ENCODE data around the gene CHRNG.
A peak's percentile ranks its signal among the peaks of the same experiment; 100 is the strongest.

CHRNG gene

DNA sequence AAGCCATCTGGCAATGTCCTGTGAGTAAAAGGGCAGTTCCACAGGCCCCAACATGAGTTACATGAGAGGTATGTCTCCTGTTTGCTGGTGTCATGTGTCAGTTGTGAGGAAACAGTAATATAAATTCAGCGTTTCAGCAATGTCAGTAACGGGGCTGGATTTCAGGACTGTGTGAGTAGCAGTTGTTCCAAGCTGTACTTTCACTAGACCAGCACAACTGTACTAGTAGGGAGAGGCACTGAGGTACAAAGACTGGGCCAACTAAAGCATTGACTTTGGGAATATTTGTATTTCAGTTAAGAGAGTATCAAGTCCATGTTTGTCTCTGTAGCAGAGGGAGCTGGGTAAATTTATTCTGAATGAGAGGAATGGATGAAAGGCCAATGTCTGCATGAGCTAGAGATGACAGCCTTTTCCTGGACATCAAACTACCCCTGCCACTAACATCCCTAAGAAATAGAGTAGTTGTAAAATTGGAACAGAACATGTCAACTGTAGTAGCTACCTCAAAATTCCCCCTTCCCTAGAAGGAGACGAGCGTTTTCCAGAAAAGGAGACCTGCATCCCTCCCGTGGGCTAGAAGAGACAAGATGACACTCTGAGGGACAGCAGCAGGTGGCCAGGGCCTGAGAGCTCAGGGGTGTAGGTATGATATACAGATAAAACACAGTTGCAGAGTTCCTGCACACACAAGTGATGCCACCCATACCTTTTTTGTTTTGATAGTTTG lies 35.3 kb downstream of the CHRNG start:
- TF ChIP-seq ZFX (IDR thresholded peaks at IDR 0.05) = no peak
- TF ChIP-seq, protein P1, sequence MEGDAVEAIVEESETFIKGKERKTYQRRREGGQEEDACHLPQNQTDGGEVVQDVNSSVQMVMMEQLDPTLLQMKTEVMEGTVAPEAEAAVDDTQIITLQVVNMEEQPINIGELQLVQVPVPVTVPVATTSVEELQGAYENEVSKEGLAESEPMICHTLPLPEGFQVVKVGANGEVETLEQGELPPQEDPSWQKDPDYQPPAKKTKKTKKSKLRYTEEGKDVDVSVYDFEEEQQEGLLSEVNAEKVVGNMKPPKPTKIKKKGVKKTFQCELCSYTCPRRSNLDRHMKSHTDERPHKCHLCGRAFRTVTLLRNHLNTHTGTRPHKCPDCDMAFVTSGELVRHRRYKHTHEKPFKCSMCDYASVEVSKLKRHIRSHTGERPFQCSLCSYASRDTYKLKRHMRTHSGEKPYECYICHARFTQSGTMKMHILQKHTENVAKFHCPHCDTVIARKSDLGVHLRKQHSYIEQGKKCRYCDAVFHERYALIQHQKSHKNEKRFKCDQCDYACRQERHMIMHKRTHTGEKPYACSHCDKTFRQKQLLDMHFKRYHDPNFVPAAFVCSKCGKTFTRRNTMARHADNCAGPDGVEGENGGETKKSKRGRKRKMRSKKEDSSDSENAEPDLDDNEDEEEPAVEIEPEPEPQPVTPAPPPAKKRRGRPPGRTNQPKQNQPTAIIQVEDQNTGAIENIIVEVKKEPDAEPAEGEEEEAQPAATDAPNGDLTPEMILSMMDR (conservative IDR thresholded peaks at IDR 0.05) = no peak
- no peak overlapping the region for H3K27ac ChIP-seq

DNA sequence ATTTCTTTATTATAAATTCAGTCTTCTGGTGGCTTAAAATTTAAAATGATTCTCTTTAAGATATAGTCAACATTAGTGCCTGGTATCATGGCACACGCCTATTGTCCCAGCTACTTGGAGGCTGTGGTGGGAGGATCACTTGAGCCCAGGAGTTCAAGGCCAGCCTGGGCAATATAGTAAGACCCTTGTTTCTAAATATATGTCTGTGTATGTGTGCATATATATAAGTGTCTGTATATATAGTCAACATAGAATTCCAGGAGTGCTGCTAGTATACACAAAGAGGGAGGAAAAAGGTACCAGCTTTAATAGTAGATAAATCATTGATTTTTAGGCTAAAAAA lies 35.9 kb downstream of the CHRNG start:
- TF ChIP-seq ZFX (IDR thresholded peaks at IDR 0.05) = no peak
- TF ChIP-seq, protein P1 (conservative IDR thresholded peaks at IDR 0.05) = no peak
- H3K27ac ChIP-seq = no peak overlapping the region

DNA sequence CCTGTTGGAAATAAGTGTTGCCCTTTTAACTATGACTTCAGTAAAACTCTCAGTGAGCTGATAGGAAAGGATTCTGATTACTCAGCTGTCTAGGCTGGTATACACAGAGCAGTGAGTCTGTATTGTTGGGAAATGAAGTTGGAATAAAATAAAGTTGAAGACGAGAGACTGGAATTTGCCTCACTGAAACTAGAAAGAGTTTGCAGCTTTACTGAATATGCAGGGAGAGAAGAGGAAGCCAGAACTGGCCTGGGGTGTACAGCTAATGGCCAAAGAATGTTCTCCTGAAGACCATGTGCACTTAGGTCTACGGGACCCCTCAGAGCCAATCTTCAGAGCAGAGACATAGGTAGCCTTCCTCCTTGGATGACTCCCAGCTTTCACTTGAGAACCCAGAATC lies 37.5 kb downstream of the CHRNG start:
- no peak overlapping the region for H3K27ac ChIP-seq
- TF ChIP-seq ZFX (IDR thresholded peaks at IDR 0.05) = no peak
- TF ChIP-seq, protein P1 (conservative IDR thresholded peaks at IDR 0.05) = no peak

DNA sequence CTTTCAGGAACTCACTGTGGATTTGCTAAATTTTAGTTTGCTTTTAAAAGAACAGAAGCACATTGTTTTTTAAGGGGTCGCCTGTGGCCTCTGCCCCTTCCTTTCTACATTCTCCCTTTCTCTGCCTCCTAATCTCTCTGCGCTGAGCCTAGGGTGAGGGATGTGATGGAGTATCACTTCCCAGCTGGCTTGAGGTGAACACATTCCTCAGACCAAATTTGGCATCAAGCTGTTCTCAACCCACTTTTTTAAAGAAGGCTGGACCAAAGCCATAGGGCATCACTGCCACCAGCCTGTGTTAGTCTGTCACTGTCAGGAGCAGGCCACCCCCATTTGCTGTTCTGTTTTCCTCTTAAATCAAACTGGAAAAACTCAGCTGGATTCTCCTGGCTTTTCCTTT lies 38.3 kb downstream of the CHRNG start:
- H3K27ac ChIP-seq = no peak overlapping the region
- TF ChIP-seq, protein P1 (conservative IDR thresholded peaks at IDR 0.05) = no peak
- no peak for TF ChIP-seq ZFX (IDR thresholded peaks at IDR 0.05)

DNA sequence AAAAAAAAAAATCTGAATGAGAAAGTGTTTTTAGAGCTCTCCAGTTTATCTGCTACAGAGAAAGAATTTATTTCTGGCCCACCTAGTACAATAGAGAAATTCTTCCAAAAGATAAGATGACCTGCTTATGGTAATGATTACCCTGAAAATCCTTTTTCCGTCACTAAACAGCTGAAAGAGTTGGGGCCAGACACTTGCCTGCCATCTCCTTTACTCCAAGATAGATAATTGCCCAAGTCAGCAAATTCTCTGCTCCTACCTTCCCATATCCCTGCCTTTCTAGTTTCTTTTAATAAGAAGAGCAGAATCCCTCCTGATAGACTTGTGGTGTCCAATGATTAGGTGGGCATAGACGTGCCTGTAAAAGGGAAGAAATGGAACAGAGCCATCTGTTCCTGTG lies 39.1 kb downstream of the CHRNG start:
- no peak for TF ChIP-seq ZFX (IDR thresholded peaks at IDR 0.05)
- TF ChIP-seq, protein P1 (conservative IDR thresholded peaks at IDR 0.05) = no peak
- H3K27ac ChIP-seq = no peak overlapping the region

DNA sequence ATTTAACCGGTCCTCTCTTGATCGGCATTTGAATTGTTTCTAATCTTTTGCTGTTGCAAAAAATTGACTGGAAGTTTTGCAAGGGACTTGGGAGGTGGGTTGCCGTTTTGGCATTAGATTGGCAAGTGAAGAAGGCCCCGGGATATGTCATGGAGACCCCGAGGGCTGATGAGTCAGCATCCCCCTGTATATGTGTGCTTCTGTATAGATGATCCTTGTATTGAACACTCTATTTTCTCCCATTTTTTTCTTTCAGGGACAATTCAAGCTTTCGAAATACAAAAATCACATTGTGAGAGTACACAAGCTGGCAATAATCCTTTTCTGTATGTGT lies 41.1 kb downstream of the CHRNG start:
- H3K27ac ChIP-seq = peak overlapping the region; percentile 28
- no peak for TF ChIP-seq ZFX (IDR thresholded peaks at IDR 0.05)
- TF ChIP-seq, protein P1 (conservative IDR thresholded peaks at IDR 0.05) = no peak

DNA sequence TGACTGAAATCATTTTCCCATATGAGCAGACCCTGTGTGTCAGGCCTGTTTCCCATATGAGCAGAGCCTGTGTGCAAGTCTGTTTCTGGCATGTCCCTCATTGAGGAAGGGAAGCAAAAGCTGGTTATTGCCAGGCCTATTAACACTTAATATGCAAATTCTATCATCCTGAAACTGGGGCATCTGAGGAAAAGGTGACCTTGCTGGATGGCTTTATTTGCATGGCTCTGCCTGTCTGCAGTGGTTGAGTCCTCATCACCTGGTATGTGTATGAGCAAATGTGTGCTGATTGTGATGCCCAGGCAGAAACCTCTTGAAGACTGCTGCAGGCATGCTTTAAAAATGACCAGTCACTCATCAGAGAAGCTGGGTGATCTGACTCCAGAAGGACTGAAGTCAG lies 42.2 kb downstream of the CHRNG start:
- TF ChIP-seq ZFX (IDR thresholded peaks at IDR 0.05) = no peak
- TF ChIP-seq, protein P1 (conservative IDR thresholded peaks at IDR 0.05) = no peak
- no peak overlapping the region for H3K27ac ChIP-seq
